ENCODE data around the gene TPPP3.
"Not testable (repeated sequence)": the region's sequence is repeated elsewhere in the genome, so short reads cannot be mapped to it uniquely, and the experiment has no call there.

The TPPP3 gene

GRCh38 chr16:67364600-67365235 lies 28.6 kb downstream of the TPPP3 start:
- POLR2A ChIA-PET = no interaction called here
- TF ChIP-seq FOXK2 (IDR thresholded peaks at IDR 0.05) (no peak), LEF1 (IDR thresholded peaks at IDR 0.05; ENCODE audit: borderline replicate concordance) (no peak), HDGF (IDR thresholded peaks at IDR 0.05; ENCODE audit: borderline replicate concordance) (no peak), ELF4 (IDR thresholded peaks at IDR 0.05) (no peak), SUZ12 (IDR thresholded peaks at IDR 0.05) (no peak), CTBP1 (IDR thresholded peaks at IDR 0.05; ENCODE audit: borderline replicate concordance) (no peak), BHLHE40 (IDR thresholded peaks at IDR 0.05; ENCODE audit: borderline replicate concordance) (no peak), FOXM1 (IDR thresholded peaks at IDR 0.05; ENCODE audit: borderline replicate concordance) (no peak), SP1 (IDR thresholded peaks at IDR 0.05) (no peak), FOXA1 (IDR thresholded peaks at IDR 0.05) (no peak), L3MBTL2 (conservative IDR thresholded peaks at IDR 0.05) (no peak), ARNT (IDR thresholded peaks at IDR 0.05) (no peak), ZNF384 (IDR thresholded peaks at IDR 0.05) (no peak), PKNOX1 (IDR thresholded peaks at IDR 0.05) (no peak), NFRKB (IDR thresholded peaks at IDR 0.05) (no peak), TARDBP (IDR thresholded peaks at IDR 0.05) (no peak)

DNA sequence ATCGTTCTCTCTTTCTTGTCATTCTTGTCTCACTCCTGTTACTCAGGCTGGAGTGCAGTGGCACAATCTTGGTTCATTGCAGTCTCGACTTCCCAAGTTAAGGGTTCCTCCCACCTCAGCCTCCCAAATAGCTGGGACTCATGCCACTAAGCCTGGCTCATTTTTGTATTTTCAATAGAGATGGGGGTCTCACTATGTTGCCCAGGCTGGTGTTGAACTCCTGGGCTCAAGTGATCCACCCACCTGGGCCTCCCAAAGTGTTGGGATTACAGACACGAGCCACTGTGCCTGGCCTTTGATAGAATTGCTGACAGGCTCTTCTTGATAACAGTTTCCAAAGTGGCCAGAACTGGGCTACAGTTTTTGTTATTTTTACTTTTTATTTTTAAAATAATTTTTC lies 32.3 kb downstream of the TPPP3 start:
- ChIA-PET CTCF (no interaction called here), POLR2A (no interaction called here)
- no peak for DNase-seq (ENCODE audit: extremely low spot score)
- TF ChIP-seq ARNT (IDR thresholded peaks at IDR 0.05) (no peak), ELF4 (IDR thresholded peaks at IDR 0.05) (no peak), FOXK2 (IDR thresholded peaks at IDR 0.05) (no peak), L3MBTL2 (conservative IDR thresholded peaks at IDR 0.05) (no peak), PKNOX1 (IDR thresholded peaks at IDR 0.05) (no peak)

More at GRCh38 chr16:67364600-67365235, 28.6 kb downstream of the TPPP3 start:
- CTCF ChIA-PET = interaction anchor here (0.7 kb wide), 1 partner anchor 105 kb away, joined by 3 read pairs; no protein-coding TSS in a partner anchor
- no peak for DNase-seq (ENCODE audit: extremely low spot score)

DNA sequence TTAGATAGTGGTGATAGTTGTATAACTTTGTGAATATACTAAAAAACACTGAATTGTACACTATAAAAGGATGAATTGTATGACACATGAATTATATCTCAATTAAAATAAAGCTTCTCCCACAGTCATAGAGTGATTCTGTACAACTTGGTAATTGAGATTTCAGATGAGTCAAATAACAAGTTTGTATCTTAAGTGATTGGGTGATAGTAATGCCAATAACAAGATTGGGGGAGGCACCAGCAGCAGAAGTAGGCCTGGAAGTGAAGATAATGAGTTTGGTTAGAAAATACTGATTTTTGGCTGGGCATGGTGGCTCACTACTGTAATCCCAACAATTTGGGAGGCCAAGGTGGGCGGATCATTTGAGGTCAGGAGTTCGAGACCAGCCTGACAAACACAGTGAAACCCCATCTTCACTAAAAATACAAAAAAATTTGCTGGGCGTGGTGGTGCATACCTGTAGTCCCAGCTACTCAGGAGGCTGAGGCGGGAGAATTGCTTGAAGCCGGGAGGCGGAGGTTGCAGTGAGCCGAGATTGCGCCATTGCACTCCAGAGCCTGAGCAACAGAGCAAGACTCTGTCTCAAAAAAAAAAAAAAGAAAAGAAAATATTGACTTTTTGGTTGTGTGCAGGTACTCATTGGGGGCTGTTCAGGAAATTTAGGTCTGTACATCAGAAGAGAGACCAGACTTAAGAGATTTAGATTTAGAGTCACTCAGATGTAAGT lies 33.6 kb downstream of the TPPP3 start:
- POLR2A ChIA-PET; CTCF ChIA-PET; DNase-seq (ENCODE audit: extremely low spot score): not testable (repeated sequence)

DNA sequence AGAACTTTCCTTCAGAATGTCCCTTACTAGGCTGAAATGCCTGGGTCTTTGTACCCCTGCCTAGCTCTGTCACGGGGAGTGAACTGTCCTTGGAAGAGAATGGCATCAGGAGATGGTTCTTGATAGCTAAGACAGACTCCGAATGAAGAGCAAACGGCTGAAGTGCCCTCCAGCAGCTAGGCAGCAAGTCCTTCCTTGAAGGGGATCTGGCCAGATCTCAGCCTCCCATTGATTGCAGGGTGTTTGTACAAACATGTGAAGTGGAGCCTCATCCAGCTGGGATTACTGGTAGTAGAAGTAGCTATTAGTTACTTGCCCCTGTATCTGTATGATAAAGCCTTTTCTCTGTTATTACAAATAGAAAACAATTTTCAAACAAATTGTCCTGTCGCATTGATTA lies 35.7 kb downstream of the TPPP3 start:
- POLR2A ChIA-PET = no interaction called here
- CTCF ChIA-PET = no interaction called here

GRCh38 chr16:67356396-67356795 lies 36.9 kb downstream of the TPPP3 start:
- CTCF ChIA-PET = no interaction called here
- DNase-seq (ENCODE audit: extremely low spot score) = no peak
- TF ChIP-seq PKNOX1 (IDR thresholded peaks at IDR 0.05) = no peak
- no peak for TF ChIP-seq FOXA1 (IDR thresholded peaks at IDR 0.05)
- POLR2A ChIA-PET = no interaction called here

More for the DNA sequence above, 35.7 kb downstream of the TPPP3 start:
- TF ChIP-seq SP1 (IDR thresholded peaks at IDR 0.05) (no peak), FOXK2 (IDR thresholded peaks at IDR 0.05) (no peak), SUZ12 (IDR thresholded peaks at IDR 0.05) (no peak), LEF1 (IDR thresholded peaks at IDR 0.05; ENCODE audit: borderline replicate concordance) (no peak), ARNT (IDR thresholded peaks at IDR 0.05) (no peak), TARDBP (IDR thresholded peaks at IDR 0.05) (no peak), FOXA1 (IDR thresholded peaks at IDR 0.05) (no peak), HDGF (IDR thresholded peaks at IDR 0.05; ENCODE audit: borderline replicate concordance) (no peak), BHLHE40 (IDR thresholded peaks at IDR 0.05; ENCODE audit: borderline replicate concordance) (no peak), FOXM1 (IDR thresholded peaks at IDR 0.05; ENCODE audit: borderline replicate concordance) (no peak), L3MBTL2 (conservative IDR thresholded peaks at IDR 0.05) (no peak)
- no peak for DNase-seq (ENCODE audit: extremely low spot score)

DNA sequence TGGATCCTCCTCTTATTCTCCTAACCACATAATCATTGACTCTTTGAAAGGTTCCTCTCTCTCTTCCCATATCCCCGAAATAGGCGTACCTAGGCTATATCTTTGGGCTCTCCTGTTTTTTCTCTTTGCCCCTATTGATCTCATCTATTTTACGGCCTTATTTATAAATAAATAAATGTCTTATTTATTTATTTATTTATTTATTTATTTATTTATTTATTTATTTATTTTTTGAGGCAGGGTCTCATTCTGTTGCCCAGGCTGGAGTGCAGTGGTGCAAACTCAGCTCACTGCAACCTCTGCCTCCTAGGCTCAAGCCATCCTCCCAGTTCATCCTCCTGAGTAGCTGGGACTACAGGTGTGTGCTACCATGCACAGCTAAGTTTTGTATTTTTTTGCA lies 40.8 kb downstream of the TPPP3 start:
- DNase-seq (ENCODE audit: extremely low spot score); CTCF ChIA-PET; POLR2A ChIA-PET: not testable (repeated sequence)

- CTCF ChIA-PET = no interaction called here
- POLR2A ChIA-PET = no interaction called here
- TF ChIP-seq NFRKB (IDR thresholded peaks at IDR 0.05) (no peak), L3MBTL2 (conservative IDR thresholded peaks at IDR 0.05) (no peak), LEF1 (IDR thresholded peaks at IDR 0.05; ENCODE audit: borderline replicate concordance) (no peak), TARDBP (IDR thresholded peaks at IDR 0.05) (no peak), ZNF384 (IDR thresholded peaks at IDR 0.05) (no peak), SP1 (IDR thresholded peaks at IDR 0.05) (no peak), HDGF (IDR thresholded peaks at IDR 0.05; ENCODE audit: borderline replicate concordance) (no peak), FOXK2 (IDR thresholded peaks at IDR 0.05) (no peak), PKNOX1 (IDR thresholded peaks at IDR 0.05) (no peak), FOXA1 (IDR thresholded peaks at IDR 0.05) (no peak), CTBP1 (IDR thresholded peaks at IDR 0.05; ENCODE audit: borderline replicate concordance) (no peak), FOXM1 (IDR thresholded peaks at IDR 0.05; ENCODE audit: borderline replicate concordance) (no peak), SUZ12 (IDR thresholded peaks at IDR 0.05) (no peak)
- no peak for DNase-seq (ENCODE audit: extremely low spot score)
These were observed 43.0 kb downstream of the TPPP3 start for GRCh38 chr16:67350324-67350723.

Data from HEK293T (cell line).